ENCODE data around the gene UCN2.

The UCN2 gene

DNA sequence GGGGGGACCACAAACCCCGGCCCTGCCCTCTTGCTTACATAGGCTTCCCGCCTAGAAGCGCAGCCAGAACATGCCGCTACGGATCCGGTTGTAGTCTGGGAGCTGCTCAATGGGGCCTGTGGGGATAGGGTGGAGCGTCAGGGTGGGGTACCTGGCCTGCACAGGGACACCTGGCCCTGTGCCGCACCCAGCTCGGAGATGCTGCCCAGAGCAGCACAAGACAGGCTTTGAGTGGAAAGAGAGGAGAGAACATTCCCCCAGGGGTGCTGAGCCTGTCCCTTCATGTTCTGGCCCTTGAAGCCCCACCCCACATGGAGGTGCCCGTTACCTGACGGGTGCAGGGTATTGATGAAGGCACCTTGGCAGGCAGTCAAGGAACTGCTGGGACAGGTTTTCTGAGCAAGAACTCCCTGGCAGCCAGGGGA is 35.5 kb upstream of the UCN2 start:
- Histone ChIP-seq H3K36me3 (ENCODE audit: insufficient read depth, low read length) (peaks cover 4% of the 10 kb centered on the region; the same call in 1 of the 2 replicates), H3K27ac (peak overlapping the region; percentile 71), H3K4me3 (no peak overlapping the region), H3K9me3 (ENCODE audit: low read depth, low read length) (no peaks in the 10 kb centered on the region), H3K9ac (ENCODE audit: insufficient read length) (no peak overlapping the region)
- no peak for DNase-seq (ENCODE audit: low read depth, low spot score)
- no peak for TF ChIP-seq EZH2 (IDR thresholded peaks at IDR 0.05)
- no peak for TF ChIP-seq FOXP2 (optimal IDR thresholded peaks at IDR 0.05; ENCODE audit: control extremely low read depth, extremely low read length, insufficient read depth)
- TF ChIP-seq POLR2AphosphoS5 (IDR thresholded peaks at IDR 0.05; ENCODE audit: borderline replicate concordance, low read depth, low read length), result no peak

DNA sequence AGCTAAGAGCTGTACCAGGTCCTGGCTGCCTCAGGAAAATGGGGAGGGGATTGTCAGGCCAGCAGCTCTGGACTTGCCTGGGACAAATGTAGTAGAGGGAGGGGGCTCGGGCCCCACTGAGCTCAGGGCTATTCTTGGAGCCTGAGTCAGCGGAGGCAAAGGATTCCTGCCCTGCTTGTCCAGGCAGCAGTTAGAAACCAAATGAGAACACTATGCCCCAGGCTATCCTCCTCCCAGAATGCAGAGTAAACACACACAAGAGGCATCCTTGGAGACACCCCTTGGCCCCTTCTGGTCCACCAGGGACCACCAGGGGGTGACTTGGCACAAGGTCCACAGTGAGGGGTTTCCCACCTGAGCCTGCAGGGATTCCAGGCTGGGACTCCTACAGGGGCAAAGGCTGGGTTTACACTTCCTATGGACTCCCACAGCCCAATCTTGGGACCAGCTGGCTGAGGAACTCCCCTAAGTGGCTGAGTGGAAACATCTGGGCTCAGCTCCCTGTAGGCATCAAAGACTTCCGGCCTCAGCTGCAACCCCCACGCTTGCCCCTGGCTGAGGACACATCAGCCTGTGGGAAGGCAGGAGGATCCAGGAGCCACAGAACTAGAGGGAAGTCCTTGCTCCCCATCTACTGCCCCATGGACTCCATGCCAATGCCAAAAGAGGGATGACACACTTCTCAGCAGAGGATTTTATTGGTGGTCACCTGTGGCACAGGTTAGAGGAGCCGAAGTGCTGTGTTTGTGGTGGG is 34.9 kb upstream of the UCN2 start:
- H3K27ac ChIP-seq, result peak overlapping the region; percentile 71
- H3K9me3 ChIP-seq (ENCODE audit: low read depth, low read length), result no peaks in the 10 kb centered on the region
- H3K36me3 ChIP-seq (ENCODE audit: insufficient read depth, low read length), result peaks cover 4% of the 10 kb centered on the region; the same call in 1 of the 2 replicates
- peak; percentile 24 for DNase-seq (ENCODE audit: low read depth, low spot score)
- H3K9ac ChIP-seq (ENCODE audit: insufficient read length), result no peak overlapping the region
- H3K4me3 ChIP-seq, result peak overlapping the region; percentile 14; the same call in 1 of the 2 replicates
- TF ChIP-seq POLR2AphosphoS5 (IDR thresholded peaks at IDR 0.05; ENCODE audit: borderline replicate concordance, low read depth, low read length) (no peak), EZH2 (IDR thresholded peaks at IDR 0.05) (no peak), FOXP2 (optimal IDR thresholded peaks at IDR 0.05; ENCODE audit: control extremely low read depth, extremely low read length, insufficient read depth) (no peak)

DNA sequence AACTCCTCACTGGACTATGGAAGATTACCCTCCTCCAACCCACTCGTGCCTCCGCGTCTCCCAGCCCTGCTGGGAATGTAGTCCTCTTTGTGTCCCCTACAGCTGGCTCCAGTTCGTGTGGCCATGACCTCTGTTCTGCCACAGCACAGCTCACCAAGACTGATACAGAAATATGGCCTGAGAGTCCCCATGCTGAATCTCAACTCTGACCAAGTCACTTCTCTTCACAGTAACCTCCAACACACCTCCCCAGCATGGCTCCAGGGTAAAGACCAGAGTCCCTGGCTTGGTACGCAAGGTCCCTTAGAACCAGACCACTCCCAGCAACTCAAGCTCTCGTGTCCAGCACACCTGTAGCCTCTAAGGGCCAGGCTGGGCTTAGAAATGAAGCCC is 33.8 kb upstream of the UCN2 start:
- peaks cover 4% of the 10 kb centered on the region; the same call in 1 of the 2 replicates for H3K36me3 ChIP-seq (ENCODE audit: insufficient read depth, low read length)

DNA sequence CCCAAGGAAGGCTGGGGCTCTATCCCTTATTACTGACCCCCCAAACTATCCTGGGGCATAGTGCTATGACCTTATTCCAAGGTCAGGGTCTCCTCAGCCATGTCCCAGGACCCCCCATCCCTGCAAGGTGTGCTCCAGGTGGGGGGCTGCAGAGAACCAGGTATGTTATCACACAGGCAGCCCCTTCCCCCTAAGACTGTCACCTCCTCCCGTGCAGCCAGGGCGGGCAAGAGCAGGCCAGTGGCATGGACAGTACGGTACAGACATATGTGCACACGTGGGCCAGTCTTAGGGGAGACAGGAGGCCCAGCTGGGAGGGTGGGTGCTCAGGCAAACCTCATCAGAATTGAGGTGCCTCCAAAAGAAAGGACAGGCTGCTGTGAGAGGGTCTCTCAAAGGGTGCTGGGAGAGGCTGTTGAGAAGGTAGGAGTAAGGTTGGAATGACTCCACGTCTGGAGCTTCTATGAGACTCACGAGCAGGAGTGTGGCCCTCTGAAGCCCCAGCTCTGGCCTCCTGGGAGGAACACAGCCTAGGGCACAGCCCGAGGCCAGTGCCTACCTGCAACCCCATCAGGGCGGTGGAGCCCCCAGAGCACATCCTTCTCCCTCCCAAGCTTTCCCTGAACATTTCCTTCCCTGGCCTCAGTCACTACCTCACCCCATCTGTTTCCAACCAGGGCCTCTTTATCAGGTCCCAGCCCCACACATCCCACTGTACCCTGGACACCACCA is 33.3 kb upstream of the UCN2 start:
- TF ChIP-seq FOXP2 (optimal IDR thresholded peaks at IDR 0.05; ENCODE audit: control extremely low read depth, extremely low read length, insufficient read depth) (no peak), POLR2AphosphoS5 (IDR thresholded peaks at IDR 0.05; ENCODE audit: borderline replicate concordance, low read depth, low read length) (no peak), EZH2 (IDR thresholded peaks at IDR 0.05) (no peak)
- no peak overlapping the region for H3K9ac ChIP-seq (ENCODE audit: insufficient read length)
- H3K4me3 ChIP-seq, result no peak overlapping the region
- no peak overlapping the region; the same call in 1 of the 2 replicates for H3K27ac ChIP-seq
- H3K9me3 ChIP-seq (ENCODE audit: low read depth, low read length), result no peaks in the 10 kb centered on the region
- no peak for DNase-seq (ENCODE audit: low read depth, low spot score)
- peaks cover 4% of the 10 kb centered on the region; the same call in 1 of the 2 replicates for H3K36me3 ChIP-seq (ENCODE audit: insufficient read depth, low read length)

More for the DNA sequence above, 33.8 kb upstream of the UCN2 start:
- Histone ChIP-seq H3K27ac (no peak overlapping the region), H3K4me3 (no peak overlapping the region), H3K9me3 (ENCODE audit: low read depth, low read length) (no peaks in the 10 kb centered on the region), H3K9ac (ENCODE audit: insufficient read length) (no peak overlapping the region)
- no peak for TF ChIP-seq POLR2AphosphoS5 (IDR thresholded peaks at IDR 0.05; ENCODE audit: borderline replicate concordance, low read depth, low read length)
- no peak for TF ChIP-seq EZH2 (IDR thresholded peaks at IDR 0.05)
- TF ChIP-seq FOXP2 (optimal IDR thresholded peaks at IDR 0.05; ENCODE audit: control extremely low read depth, extremely low read length, insufficient read depth), result no peak
- no peak for DNase-seq (ENCODE audit: low read depth, low spot score)

DNA sequence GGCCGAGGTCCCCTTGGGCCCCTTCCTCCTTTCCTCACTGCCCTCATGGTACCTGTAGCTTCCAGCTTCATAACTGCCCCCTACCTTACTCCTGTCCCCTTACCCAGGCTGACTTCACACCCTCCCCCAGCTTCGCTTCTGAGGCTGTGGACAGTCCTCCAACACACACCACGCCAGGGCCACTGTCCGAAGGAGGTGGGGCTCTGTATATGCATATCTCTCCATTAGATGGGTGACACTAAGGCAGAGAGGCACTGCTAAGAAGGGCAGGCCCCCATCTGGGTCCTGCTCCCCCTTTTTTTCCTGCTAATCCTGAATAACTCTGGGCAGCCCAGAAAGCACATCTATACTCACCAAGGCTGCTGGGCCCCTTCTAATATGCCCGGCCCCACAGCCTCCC is 32.6 kb upstream of the UCN2 start:
- no peak overlapping the region for H3K4me3 ChIP-seq
- DNase-seq (ENCODE audit: low read depth, low spot score), result no peak
- H3K36me3 ChIP-seq (ENCODE audit: insufficient read depth, low read length), result peaks cover 2% of the 10 kb centered on the region; the same call in 1 of the 2 replicates
- no peaks in the 10 kb centered on the region for H3K9me3 ChIP-seq (ENCODE audit: low read depth, low read length)
- TF ChIP-seq EZH2 (IDR thresholded peaks at IDR 0.05) (no peak), FOXP2 (optimal IDR thresholded peaks at IDR 0.05; ENCODE audit: control extremely low read depth, extremely low read length, insufficient read depth) (no peak), POLR2AphosphoS5 (IDR thresholded peaks at IDR 0.05; ENCODE audit: borderline replicate concordance, low read depth, low read length) (no peak)
- no peak overlapping the region for H3K9ac ChIP-seq (ENCODE audit: insufficient read length)
- H3K27ac ChIP-seq, result no peak overlapping the region

DNA sequence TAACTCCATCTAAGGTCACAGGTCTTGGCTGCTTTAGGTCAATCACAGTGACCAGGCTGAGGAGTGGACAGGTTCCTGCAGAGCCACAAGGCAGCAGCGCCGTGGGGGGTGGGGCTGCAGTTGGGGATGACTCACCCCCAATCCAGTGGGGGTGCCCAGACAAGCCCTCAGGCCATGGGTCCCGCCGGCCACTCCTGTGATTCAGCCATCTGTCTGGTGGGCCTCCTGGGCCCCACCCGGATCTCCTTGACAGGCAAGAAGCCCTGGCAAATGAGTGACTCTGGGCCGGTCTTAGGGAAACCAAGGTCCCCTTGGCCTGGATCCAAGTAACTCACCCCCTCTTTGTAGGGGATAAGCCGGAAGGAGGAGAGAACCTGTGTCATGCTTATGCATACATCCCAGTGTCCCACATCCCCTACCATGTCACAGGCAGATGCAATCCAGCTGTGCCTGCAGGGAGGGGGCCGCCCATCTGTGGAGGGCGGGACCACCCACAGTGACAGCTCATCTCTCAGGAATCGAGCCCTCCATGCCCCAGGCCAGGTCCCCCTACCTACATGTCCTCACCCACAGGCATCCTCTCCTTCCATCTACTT is 32.0 kb upstream of the UCN2 start:
- no peaks in the 10 kb centered on the region for H3K9me3 ChIP-seq (ENCODE audit: low read depth, low read length)
- no peak overlapping the region for H3K4me3 ChIP-seq
- TF ChIP-seq EZH2 (IDR thresholded peaks at IDR 0.05) (no peak), POLR2AphosphoS5 (IDR thresholded peaks at IDR 0.05; ENCODE audit: borderline replicate concordance, low read depth, low read length) (no peak; the same call in 1 of the 2 replicates), FOXP2 (optimal IDR thresholded peaks at IDR 0.05; ENCODE audit: control extremely low read depth, extremely low read length, insufficient read depth) (no peak)
- DNase-seq (ENCODE audit: low read depth, low spot score), result no peak
- H3K36me3 ChIP-seq (ENCODE audit: insufficient read depth, low read length), result no peaks in the 10 kb centered on the region; the same call in 1 of the 2 replicates
- H3K9ac ChIP-seq (ENCODE audit: insufficient read length), result no peak overlapping the region
- no peak overlapping the region for H3K27ac ChIP-seq

DNA sequence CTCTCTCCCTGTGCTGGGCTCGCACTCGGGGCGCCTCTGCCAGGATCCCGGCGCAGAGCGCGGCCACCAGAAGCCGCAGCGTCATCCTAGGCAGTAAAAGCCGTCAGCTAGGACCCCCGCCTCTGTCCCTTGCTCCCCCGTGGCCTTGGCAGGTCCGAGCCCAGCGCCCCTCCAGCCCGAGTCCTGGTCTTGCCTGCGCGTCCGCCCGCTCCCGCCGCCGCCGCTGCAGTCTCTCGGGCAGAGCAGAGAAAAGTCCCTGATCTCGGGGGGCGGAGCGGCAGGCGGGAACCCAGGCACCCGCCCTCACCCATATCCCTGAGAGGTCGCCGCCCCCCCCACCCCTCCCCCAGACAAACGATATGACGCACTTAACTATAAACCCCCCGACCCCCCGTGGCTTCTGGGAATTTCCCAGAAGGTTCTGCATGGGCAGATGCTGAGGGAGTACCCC is 31.5 kb upstream of the UCN2 start, which contains the start of gene COL7A1:
Gene COL7A1, minus strand, starts transcription at position 255 of the 451 bp plus-strand sequence. Its CDS starts 170 bp downstream, at position 85.
- no peak within 1 kb of the TSS for H3K27ac ChIP-seq
- H3K4me3 ChIP-seq, result peak within 1 kb of the TSS; percentile 49
- no peak within 1 kb of the TSS for H3K9ac ChIP-seq (ENCODE audit: insufficient read length)
- TF ChIP-seq POLR2AphosphoS5 (IDR thresholded peaks at IDR 0.05; ENCODE audit: borderline replicate concordance, low read depth, low read length), result no peak
- no peak for DNase-seq (ENCODE audit: low read depth, low spot score)
- no peaks in the 10 kb centered on the region; the same call in 1 of the 2 replicates for H3K36me3 ChIP-seq (ENCODE audit: insufficient read depth, low read length)
- H3K9me3 ChIP-seq (ENCODE audit: low read depth, low read length), result no peaks in the 10 kb centered on the region

Measured in SK-N-MC (cell line).